LNCAP (cell line): ENCODE measurements around the gene SPRR2B.
A peak's percentile ranks its signal among the peaks of the same experiment; 100 is the strongest.

Experiments used
- CTCF ChIP-seq: fragments of 450-650 bp; IDR thresholded peaks from 2 replicates; pipeline ENCODE4 v1.5.1; 2017; ENCODE audit warnings: mild to moderate bottlenecking

SPRR2B gene

DNA sequence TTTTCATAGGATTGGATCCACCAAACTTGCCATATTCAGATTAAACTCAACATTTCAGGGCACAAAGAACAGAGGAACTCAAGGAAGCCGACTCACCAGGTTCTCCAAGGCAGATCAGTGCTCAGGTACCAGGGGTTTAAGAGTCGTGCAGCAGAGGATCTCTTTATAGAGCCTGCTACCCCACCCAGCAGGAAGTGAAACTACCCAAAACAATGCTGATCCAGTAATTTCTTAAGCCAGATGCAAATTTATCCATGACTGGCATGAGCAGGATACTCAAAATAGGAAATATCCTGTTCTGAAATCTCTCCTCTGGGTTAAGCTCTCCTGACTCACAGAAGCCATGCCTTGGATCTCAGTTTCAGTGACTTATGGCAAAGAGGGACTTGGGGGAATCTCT lies 14.0 kb downstream of the SPRR2B start, which contains the start of gene SPRR2A:
SPRR2A (minus strand) TSS at position 138 of the 400 bp plus-strand sequence. CDS start 777 bp downstream, outside the sequence.
- no peak for TF ChIP-seq CTCF

DNA sequence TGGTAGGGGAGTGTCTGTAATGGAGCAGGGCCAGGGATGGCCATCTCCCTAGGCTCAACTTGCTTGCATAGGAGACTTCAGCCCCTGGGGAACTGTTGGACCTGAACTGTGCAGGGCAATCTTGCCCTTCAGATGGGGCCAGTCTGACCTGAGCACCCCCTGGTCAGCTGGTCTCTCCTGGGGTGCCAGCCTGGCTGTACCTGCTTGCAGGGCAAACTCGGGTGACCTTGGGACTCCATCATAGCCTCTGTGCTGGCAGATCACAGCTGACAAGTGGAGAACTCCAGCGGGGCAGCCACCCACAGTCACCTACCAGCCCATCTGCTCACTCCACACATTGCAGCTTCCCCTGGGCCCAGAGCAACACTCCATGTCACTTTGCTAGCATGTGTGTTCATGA lies 22.2 kb downstream of the SPRR2B start:
- TF ChIP-seq CTCF: no peak

DNA sequence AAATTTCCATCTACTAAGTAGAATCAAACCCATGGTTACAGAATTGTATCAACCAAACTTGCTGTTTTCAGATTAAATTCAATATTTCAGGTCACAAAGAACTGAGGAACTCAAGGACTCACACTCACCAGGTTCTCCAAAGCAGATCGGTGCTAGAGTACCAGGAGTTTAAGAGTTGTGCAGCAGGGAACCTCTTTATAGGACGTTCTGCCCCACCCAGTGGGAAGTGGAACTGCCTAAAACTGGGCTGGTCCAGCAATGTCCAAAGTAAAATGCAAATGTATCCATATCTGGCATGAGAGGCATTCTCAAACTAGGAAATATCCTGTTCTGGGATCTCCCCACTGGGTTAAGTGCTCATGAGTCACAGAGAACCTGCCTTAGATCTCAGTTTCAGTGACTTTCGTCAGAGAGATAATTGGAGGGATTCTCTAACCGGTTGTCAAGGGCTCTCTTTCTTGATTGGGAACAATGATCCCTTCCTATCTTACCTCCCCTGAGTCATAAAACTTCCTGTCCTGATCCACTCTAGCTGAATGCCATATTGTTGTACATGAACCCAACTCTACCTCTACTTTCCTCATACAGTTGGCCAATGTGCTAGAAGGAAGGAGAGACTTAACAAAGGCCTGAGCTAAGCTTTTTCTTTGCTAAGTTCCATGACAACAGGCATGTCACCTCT lies 30.3 kb downstream of the SPRR2B start, which contains the start of gene SPRR2D:
SPRR2D (minus strand) TSS at position 171 of the 682 bp plus-strand sequence. CDS start 774 bp downstream, outside the sequence.
- no peak for TF ChIP-seq CTCF

GRCh38 chr1:153035211-153035610 lies 36.2 kb downstream of the SPRR2B start:
- TF ChIP-seq CTCF: no peak

DNA sequence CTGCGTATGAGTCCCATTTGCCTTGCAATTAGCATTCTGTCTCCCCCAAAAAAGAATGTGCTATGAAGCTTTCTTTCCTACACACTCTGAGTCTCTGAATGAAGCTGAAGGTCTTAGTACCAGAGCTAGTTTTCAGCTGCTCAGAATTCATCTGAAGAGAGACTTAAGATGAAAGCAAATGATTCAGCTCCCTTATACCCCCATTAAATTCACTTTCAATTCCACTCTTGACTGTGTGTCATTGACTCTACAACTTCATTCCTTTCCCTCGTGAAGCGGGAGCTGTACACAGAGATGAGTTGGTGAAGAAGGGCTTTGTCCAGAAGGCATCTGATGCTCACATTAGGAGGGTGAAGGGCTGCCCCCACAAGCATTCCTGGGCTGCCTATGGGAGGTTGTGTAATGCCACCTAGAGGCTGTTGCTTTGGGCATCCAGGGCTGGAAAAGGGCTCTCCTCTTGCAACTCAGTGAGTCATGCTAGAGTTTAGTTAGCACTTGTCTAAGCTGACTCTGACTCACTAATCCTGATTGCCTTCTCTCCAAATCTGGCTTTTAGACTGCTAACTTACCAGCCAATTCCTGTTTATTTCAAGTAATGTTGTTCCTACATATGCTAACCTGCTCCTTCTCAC lies 38.6 kb downstream of the SPRR2B start:
- peak; percentile 23; the same call in 1 of the 2 replicates for TF ChIP-seq CTCF

GRCh38 chr1:153032073-153032472 lies 39.3 kb downstream of the SPRR2B start:
- no peak for TF ChIP-seq CTCF

GRCh38 chr1:153030895-153031294 lies 40.5 kb downstream of the SPRR2B start, which contains the start of gene SPRR1B:
SPRR1B (plus strand) TSS chr1:153031203; CDS start chr1:153032346, 1,143 bp downstream.
- no peak for TF ChIP-seq CTCF
